ENCODE measurements around the gene PTPRG. TPM values are rescaled to one million over a fixed set of nuclear protein-coding genes. Genes with fewer than 3 reads are reported as not detected.

Gene PTPRG
- total and polyA plus RNA-seq, 10 of the 15 experiments (the other 5 are each of a cell fraction or from before 2014, with no cell fraction given) = 0.29 to 20.7 (median 1.4) TPM

DNA sequence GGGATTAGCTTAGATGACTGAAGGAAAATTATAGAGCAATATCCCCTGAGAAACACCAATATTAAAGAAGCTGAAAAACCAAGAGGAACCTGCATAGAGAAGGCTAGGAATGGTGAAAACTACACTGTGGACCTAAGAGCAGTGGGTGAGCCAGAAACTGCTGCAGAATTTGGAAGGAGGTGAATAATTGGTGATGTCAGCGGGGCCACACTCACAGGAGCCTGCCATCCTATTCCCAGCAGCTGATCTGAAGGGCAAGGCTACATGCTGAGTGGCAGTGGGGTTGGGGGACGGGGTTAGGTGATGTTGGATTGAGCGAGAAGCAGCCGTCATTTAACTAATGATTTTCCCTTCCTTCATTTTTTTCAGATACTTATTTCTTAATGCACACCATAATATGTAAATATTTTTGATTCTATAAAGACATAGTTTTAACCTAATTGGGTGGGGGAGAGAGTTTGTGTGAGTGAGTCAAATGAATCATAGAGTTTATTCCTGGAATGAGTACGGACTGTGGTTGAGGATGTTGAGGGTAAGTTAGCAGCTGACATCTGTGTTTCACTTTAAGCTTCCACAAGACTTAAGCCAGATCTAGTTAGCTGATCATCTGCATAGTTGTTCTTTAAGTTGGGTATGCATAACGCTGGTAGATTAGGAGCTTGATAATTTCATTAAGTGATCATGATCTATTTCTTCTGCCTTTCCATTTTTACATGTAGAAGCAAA, 222.8 kb downstream of the PTPRG start (continued):
- TF ChIP-seq, protein P1, sequence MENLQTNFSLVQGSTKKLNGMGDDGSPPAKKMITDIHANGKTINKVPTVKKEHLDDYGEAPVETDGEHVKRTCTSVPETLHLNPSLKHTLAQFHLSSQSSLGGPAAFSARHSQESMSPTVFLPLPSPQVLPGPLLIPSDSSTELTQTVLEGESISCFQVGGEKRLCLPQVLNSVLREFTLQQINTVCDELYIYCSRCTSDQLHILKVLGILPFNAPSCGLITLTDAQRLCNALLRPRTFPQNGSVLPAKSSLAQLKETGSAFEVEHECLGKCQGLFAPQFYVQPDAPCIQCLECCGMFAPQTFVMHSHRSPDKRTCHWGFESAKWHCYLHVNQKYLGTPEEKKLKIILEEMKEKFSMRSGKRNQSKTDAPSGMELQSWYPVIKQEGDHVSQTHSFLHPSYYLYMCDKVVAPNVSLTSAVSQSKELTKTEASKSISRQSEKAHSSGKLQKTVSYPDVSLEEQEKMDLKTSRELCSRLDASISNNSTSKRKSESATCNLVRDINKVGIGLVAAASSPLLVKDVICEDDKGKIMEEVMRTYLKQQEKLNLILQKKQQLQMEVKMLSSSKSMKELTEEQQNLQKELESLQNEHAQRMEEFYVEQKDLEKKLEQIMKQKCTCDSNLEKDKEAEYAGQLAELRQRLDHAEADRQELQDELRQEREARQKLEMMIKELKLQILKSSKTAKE (IDR thresholded peaks at IDR 0.05; ENCODE audit: low read depth, poor library complexity, severe bottlenecking) = no peak
- TF ChIP-seq DPF2 (IDR thresholded peaks at IDR 0.05) = peak; percentile 33; the same call in 1 of the 2 replicates

GRCh38 chr3:61788623-61789507, 227.5 kb downstream of the PTPRG start:
- Histone ChIP-seq H3K27me3 (replicated peaks in 1 of 2; ENCODE audit: control insufficient read depth in 2 of 2, insufficient read depth in 2 of 2, low read length in 1 of 2) (no peaks in the 10 kb centered on the region; a peak in 2 of 4 replicates), H3K79me2 (ENCODE audit: control insufficient read depth, insufficient read depth, low read length) (no peaks in the 10 kb centered on the region), H4K20me1 (ENCODE audit: control insufficient read depth, insufficient read depth) (no peaks in the 10 kb centered on the region), H3K9me3 (replicated peaks; ENCODE audit: control insufficient read depth, insufficient read depth, low read length) (no peaks in the 10 kb centered on the region), H3K27ac (ENCODE audit: control insufficient read depth, insufficient read depth) (no peak overlapping the region), H3K36me3 (ENCODE audit: control insufficient read depth in 2 of 2, insufficient read depth in 2 of 2, low read length in 1 of 2) (no peaks in the 10 kb centered on the region), H3K4me1 (ENCODE audit: control insufficient read depth, insufficient read depth, low read length) (no peaks in the 10 kb centered on the region), H3K4me2 (ENCODE audit: control insufficient read depth, insufficient read depth) (no peak overlapping the region), H2AFZ (ENCODE audit: control insufficient read depth, low read depth, low read length) (no peak overlapping the region), H3K9ac (ENCODE audit: control insufficient read depth, insufficient read depth, low read length) (no peak overlapping the region), H3K4me3 (no peak overlapping the region)
- DNase-seq (ENCODE audit: low read depth, low spot score) = no peak
- 0% methylated on average over 4 of the region's 4 CpGs for WGBS (ENCODE audit: insufficient coverage, insufficient replicate concordance, low lambda C conversion rate, missing lambda C conversion rate)
- RAD21 ChIA-PET (ENCODE audit: unreplicated experiment) = interaction anchor here (0.9 to 1.5 kb wide), 2 partner anchors 8 to 258 kb away, joined by 3 read pairs; no protein-coding TSS in a partner anchor
- FAIRE-seq = no peak
- SMC1A ChIA-PET (ENCODE audit: uncharacterized antibody, unreplicated experiment) = interaction anchor here (0.6 to 1.2 kb wide), 8 partner anchors 8 to 396 kb away, joined by 3 to 4 read pairs (median 3); no protein-coding TSS in a partner anchor
- CTCF ChIA-PET = interaction anchor here (0.7 to 1.2 kb wide), 3 partner anchors 8 to 168 kb away, joined by 3 read pairs; no protein-coding TSS in a partner anchor
- in situ Hi-C loops (cut with MboI) = no loop called here
- POLR2A ChIA-PET = interaction anchor here (0.6 to 1.6 kb wide), 4 partner anchors 9 to 157 kb away, joined by 3 to 7 read pairs (median 4); no protein-coding TSS in a partner anchor
- no TSS peak for BruUV-seq (replicated peaks)
- intact Hi-C loops (cut with micrococcal nuclease; ENCODE audit: unreplicated experiment) = no loop called here
- peak; percentile 8 for ATAC-seq
- no peak for TF ChIP-seq DPF2 (IDR thresholded peaks at IDR 0.05)
- no peak for TF ChIP-seq RAD21 (IDR thresholded peaks at IDR 0.05; ENCODE audit: insufficient read depth, low read depth, low read length)
- TF ChIP-seq STAT1 (conservative IDR thresholded peaks at IDR 0.05) = no peak
- TF ChIP-seq, protein P2, sequence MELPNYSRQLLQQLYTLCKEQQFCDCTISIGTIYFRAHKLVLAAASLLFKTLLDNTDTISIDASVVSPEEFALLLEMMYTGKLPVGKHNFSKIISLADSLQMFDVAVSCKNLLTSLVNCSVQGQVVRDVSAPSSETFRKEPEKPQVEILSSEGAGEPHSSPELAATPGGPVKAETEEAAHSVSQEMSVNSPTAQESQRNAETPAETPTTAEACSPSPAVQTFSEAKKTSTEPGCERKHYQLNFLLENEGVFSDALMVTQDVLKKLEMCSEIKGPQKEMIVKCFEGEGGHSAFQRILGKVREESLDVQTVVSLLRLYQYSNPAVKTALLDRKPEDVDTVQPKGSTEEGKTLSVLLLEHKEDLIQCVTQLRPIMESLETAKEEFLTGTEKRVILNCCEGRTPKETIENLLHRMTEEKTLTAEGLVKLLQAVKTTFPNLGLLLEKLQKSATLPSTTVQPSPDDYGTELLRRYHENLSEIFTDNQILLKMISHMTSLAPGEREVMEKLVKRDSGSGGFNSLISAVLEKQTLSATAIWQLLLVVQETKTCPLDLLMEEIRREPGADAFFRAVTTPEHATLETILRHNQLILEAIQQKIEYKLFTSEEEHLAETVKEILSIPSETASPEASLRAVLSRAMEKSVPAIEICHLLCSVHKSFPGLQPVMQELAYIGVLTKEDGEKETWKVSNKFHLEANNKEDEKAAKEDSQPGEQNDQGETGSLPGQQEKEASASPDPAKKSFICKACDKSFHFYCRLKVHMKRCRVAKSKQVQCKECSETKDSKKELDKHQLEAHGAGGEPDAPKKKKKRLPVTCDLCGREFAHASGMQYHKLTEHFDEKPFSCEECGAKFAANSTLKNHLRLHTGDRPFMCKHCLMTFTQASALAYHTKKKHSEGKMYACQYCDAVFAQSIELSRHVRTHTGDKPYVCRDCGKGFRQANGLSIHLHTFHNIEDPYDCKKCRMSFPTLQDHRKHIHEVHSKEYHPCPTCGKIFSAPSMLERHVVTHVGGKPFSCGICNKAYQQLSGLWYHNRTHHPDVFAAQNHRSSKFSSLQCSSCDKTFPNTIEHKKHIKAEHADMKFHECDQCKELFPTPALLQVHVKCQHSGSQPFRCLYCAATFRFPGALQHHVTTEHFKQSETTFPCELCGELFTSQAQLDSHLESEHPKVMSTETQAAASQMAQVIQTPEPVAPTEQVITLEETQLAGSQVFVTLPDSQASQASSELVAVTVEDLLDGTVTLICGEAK (IDR thresholded peaks at IDR 0.05; ENCODE audit: borderline replicate concordance) = peak; percentile 95; the same call in 1 of the 2 replicates
- TF ChIP-seq CTCF (IDR thresholded peaks at IDR 0.05 in 2 of 3, conservative IDR thresholded peaks at IDR 0.05 in 1 of 3; ENCODE audit: control insufficient read depth in 2 of 3, extremely low read depth in 1 of 3, insufficient read depth in 1 of 3, low read depth in 3 of 3, low read length in 3 of 3) = no peak
- TF ChIP-seq ZZZ3 (IDR thresholded peaks at IDR 0.05; ENCODE audit: control insufficient read depth, insufficient read length, low read depth) = no peak
